HepG2 (cell line): Measurements from ENCODE around the gene CCDC77. TPM values are rescaled to one million over a fixed set of nuclear protein-coding genes. Genes with fewer than 3 reads are reported as not detected.

Source experiments
- ATAC-seq: fragments of 200-7000 bp; cut with Tn5 transposase; 3 replicates; pipeline ENCODE4 v1.9.1; 2020; ENCODE audit warnings: mild to moderate bottlenecking, moderate library complexity
- BruUV-seq: library from RNA; stranded (reverse); fragments of 400-500 nt; replicated peaks from 2 replicates; lab custom pipeline; 2021; lab: Mats Ljungman, UMichigan
- CTCF ChIA-PET: fragments of 300-600 bp; formaldehyde crosslinking; extraction: SDS; loops from one replicate; lab custom pipeline; 2021; ENCODE audit warnings: low total read pairs, inconsistent platforms, low intra/inter-chr PET ratio; lab: Yijun Ruan, JAX
- POLR2A ChIA-PET: fragments of 350-600 bp; sonication (Branson Sonifier 250); formaldehyde crosslinking; loops from one replicate; lab custom pipeline; 2020; ENCODE audit warnings: antibody characterized with exemption, inconsistent platforms; lab: Yijun Ruan, JAX
- DNase-seq: peaks from one replicate; pipeline ENCODE4 v3.0.0-alpha.2; 2015; ENCODE audit warnings: low spot score
- FAIRE-seq: peaks from 3 replicates; lab custom pipeline; 2011; peaks lifted over from hg19 to GRCh38; lab: Jason Lieb, UNC
- H2AFZ ChIP-seq: one replicate; pipeline ENCODE4 v1.6.1; 2011; ENCODE audit warnings: low read length, inconsistent platforms
- H3K27ac ChIP-seq: fragments of 300-600 bp; 3 replicates; pipeline ENCODE4 v1.8.0; 2011; ENCODE audit warnings: mixed run types, mild to moderate bottlenecking, mixed read lengths, low read length, inconsistent platforms; ENCODE audit not compliant: insufficient read depth; ENCODE audit errors: extremely low read length
- H3K27me3 ChIP-seq, 2 experiments: fragments of 200-600 bp in 1 of 2; 2 replicates in 1 of 2; 3 replicates in 1 of 2; pipeline versions ENCODE4 v1.6.0 to v1.8.0; 2011; ENCODE audit warnings: low read length in 2 of 2, mild to moderate bottlenecking in 2 of 2, moderate library complexity in 2 of 2, inconsistent platforms in 1 of 2; ENCODE audit not compliant: insufficient read depth in 2 of 2, control insufficient read depth in 1 of 2
- H3K36me3 ChIP-seq, 2 experiments: fragments of 200-600 bp in 1 of 2; replicated peaks in 1 of 2; 2 replicates in 1 of 2; 3 replicates in 1 of 2; pipeline versions ENCODE4 v1.5.1 to v1.8.0; 2011; ENCODE audit warnings: low read length in 2 of 2, inconsistent platforms in 1 of 2; ENCODE audit not compliant: insufficient read depth in 2 of 2, control insufficient read depth in 1 of 2
- H3K4me1 ChIP-seq: 2 replicates; pipeline ENCODE4 v1.5.1; 2012; ENCODE audit warnings: low read length, inconsistent platforms; ENCODE audit not compliant: insufficient read depth
- H3K4me2 ChIP-seq: 2 replicates; pipeline ENCODE4 v1.6.0; 2011; ENCODE audit warnings: low read depth, low read length, inconsistent platforms
- H3K4me3 ChIP-seq, 3 experiments: fragments of 200-600 bp in 1 of 3; sonication (generic), shearing (Covaris generic) in 1 of 3; replicated peaks in 1 of 3; 2 replicates each; pipeline ENCODE4 v1.5.1; 2011 to 2016; ENCODE audit warnings: low read length in 3 of 3, inconsistent platforms in 2 of 3, low read depth in 2 of 3, mild to moderate bottlenecking in 2 of 3, control low read depth in 1 of 3, mixed read lengths in 1 of 3; ENCODE audit not compliant: insufficient read depth in 1 of 3
- H3K79me2 ChIP-seq: one replicate; pipeline ENCODE4 v1.6.1; 2011; ENCODE audit warnings: low read length, inconsistent platforms; ENCODE audit not compliant: insufficient read depth
- H3K9ac ChIP-seq: 2 replicates; pipeline ENCODE4 v1.6.0; 2011; ENCODE audit warnings: mild to moderate bottlenecking, low read depth, low read length, inconsistent platforms; ENCODE audit not compliant: insufficient read depth
- H3K9me3 ChIP-seq: 2 replicates; pipeline ENCODE4 v1.5.1; 2012; ENCODE audit warnings: mild to moderate bottlenecking, low read length
- H4K20me1 ChIP-seq: 2 replicates; pipeline ENCODE4 v1.6.0; 2011; ENCODE audit warnings: inconsistent platforms, mild to moderate bottlenecking, low read length, moderate library complexity; ENCODE audit not compliant: insufficient read depth
- POLR2AphosphoS2 ChIP-seq: IDR thresholded peaks from 2 replicates; pipeline ENCODE4 v1.6.1; 2011; ENCODE audit warnings: low read depth, low read length, improper control_type of control experiment
- RARG ChIP-seq: sonication (generic); formaldehyde crosslinking; IDR thresholded peaks from 2 replicates; pipeline ENCODE4 v1.4.0; 2020; ENCODE audit warnings: low read depth, mild to moderate bottlenecking, missing genetic modification reagents
- RNF2 ChIP-seq: fragments of 450-650 bp; conservative IDR thresholded peaks from 2 replicates; pipeline ENCODE4 v1.6.1; 2016; ENCODE audit warnings: low read depth
- SMAD9 ChIP-seq: sonication (generic); formaldehyde crosslinking; IDR thresholded peaks from 2 replicates; pipeline ENCODE4 v1.5.1; 2020; ENCODE audit warnings: mild to moderate bottlenecking, missing genetic modification reagents
- ZBTB40 ChIP-seq, 2 experiments: fragments of 450-650 bp in 1 of 2; sonication (generic) in 1 of 2; formaldehyde crosslinking in 1 of 2; IDR thresholded peaks; 2 replicates each; pipeline versions ENCODE4 v1.6.1 to v1.8.0; 2016 to 2022; ENCODE audit warnings: antibody characterized with exemption in 1 of 2, mild to moderate bottlenecking in 1 of 2, missing genetic modification reagents in 1 of 2
- ZFX ChIP-seq: sonication (generic); formaldehyde crosslinking; IDR thresholded peaks from 2 replicates; pipeline ENCODE4 v1.4.0; 2020; ENCODE audit warnings: mild to moderate bottlenecking, low read depth, missing genetic modification reagents, moderate library complexity
- ZNF274 ChIP-seq: sonication (generic); formaldehyde crosslinking; IDR thresholded peaks from 2 replicates; pipeline ENCODE4 v1.5.1; 2020; ENCODE audit warnings: mild to moderate bottlenecking, missing genetic modification reagents
- ZNF556 ChIP-seq: sonication (generic); formaldehyde crosslinking; IDR thresholded peaks from 2 replicates; pipeline ENCODE4 v1.4.0; 2020; ENCODE audit warnings: mild to moderate bottlenecking, missing genetic modification reagents, borderline replicate concordance
- ZNF577 ChIP-seq: sonication (generic); formaldehyde crosslinking; IDR thresholded peaks from 2 replicates; pipeline ENCODE4 v1.4.0; 2020; ENCODE audit warnings: mild to moderate bottlenecking, low read depth, missing genetic modification reagents, borderline replicate concordance
- WGBS: methylation state at CpG from one replicate; pipeline ENCODE4 v1.1.6; 2017; ENCODE audit warnings: low lambda C conversion rate; 5-methylcytosine and 5-hydroxymethylcytosine counted together
- in situ Hi-C: cut with HindIII; loops from 2 replicates; pipeline ENCODE4 v1.10.0; 2017; ENCODE audit warnings: low pct_unique_long_range_greater_than_20kb; ENCODE audit not compliant: extremely low pct_ligation_motif_present
- intact Hi-C: fragments of 100-400 bp; cut with micrococcal nuclease; formaldehyde crosslinking; loops from one replicate; pipeline ENCODE4 v1.10.0; 2022; ENCODE audit not compliant: unreplicated experiment
- polyA plus RNA-seq, 8 experiments: library from polyadenylated mRNA; depleted of rRNA in 3 of 8; stranded (reverse) in 7 of 8; unstranded in 1 of 8; fragments of >200 nt; fragmentation: Illumina TruSeq in 4 of 8; extraction: Trizol in 4 of 8; gene quantifications; 2 replicates each; pipeline versions ENCODE4 v1.2.1 to v1.2.3, GENCODE V29; 2011 to 2016; ENCODE audit warnings: low read depth in 4 of 8, missing spikeins in 1 of 8, mixed read lengths in 1 of 8; ENCODE audit not compliant: insufficient read depth in 1 of 8
- total RNA-seq, 5 experiments: library from RNA; depleted of rRNA; stranded (reverse); fragments of >200 nt; fragmentation: Illumina TruSeq; extraction: Trizol; gene quantifications; 2 replicates each; pipeline ENCODE4 v1.2.3, GENCODE V29; 2016; ENCODE audit warnings: low read depth in 1 of 5

Gene CCDC77
- total and polyA plus RNA-seq, 2 of the 13 experiments (the other 11 are each of a cell fraction or from before 2014, with no cell fraction given) = 6.4 to 16.4 TPM

- ATAC-seq (no peak), FAIRE-seq (no peak), DNase-seq (no peak)
- H3K4me1 ChIP-seq = no peaks in the 10 kb centered on the region
- intact Hi-C loops = no loop called here
- in situ Hi-C loops = no loop called here
- no peaks in the 10 kb centered on the region for H3K27me3 ChIP-seq
- H3K9ac ChIP-seq = no peak overlapping the region
- BruUV-seq = no TSS peak
- no peak overlapping the region for H3K4me2 ChIP-seq
- TF ChIP-seq ZFX (no peak), ZNF556 (CRISPR knock-in tag) (no peak), ZNF577 (CRISPR knock-in tag) (no peak), RARG (CRISPR knock-in tag) (no peak)
- H3K27ac ChIP-seq = no peak overlapping the region
- H3K36me3 ChIP-seq = no peaks in the 10 kb centered on the region
- no peak overlapping the region for H3K4me3 ChIP-seq
- no peaks in the 10 kb centered on the region for H3K79me2 ChIP-seq
- no peaks in the 10 kb centered on the region for H3K9me3 ChIP-seq
- WGBS = 75% methylated on average over 5 of the region's 5 CpGs
- ChIA-PET CTCF (no interaction called here), POLR2A (no interaction called here)
- H2AFZ ChIP-seq = no peak overlapping the region
- H4K20me1 ChIP-seq = no peaks in the 10 kb centered on the region
Observed at GRCh38 chr12:473198-473597, 71.8 kb downstream of the CCDC77 start.

GRCh38 chr12:473863-474577 is 72.6 kb downstream of the CCDC77 start:
- WGBS = 73% methylated on average over 9 of the region's 9 CpGs
- Histone ChIP-seq H3K9ac (no peak overlapping the region), H3K27me3 (no peaks in the 10 kb centered on the region), H3K79me2 (no peaks in the 10 kb centered on the region), H2AFZ (no peak overlapping the region), H3K4me2 (no peak overlapping the region), H3K36me3 (no peaks in the 10 kb centered on the region), H3K4me3 (no peak overlapping the region), H3K4me1 (no peaks in the 10 kb centered on the region), H3K9me3 (no peaks in the 10 kb centered on the region), H4K20me1 (no peaks in the 10 kb centered on the region), H3K27ac (no peak overlapping the region)
- POLR2A ChIA-PET = no interaction called here
- intact Hi-C loops = no loop called here
- CTCF ChIA-PET = no interaction called here
- DNase-seq (no peak), ATAC-seq (no peak), FAIRE-seq (no peak)
- in situ Hi-C loops = no loop called here
- no TSS peak for BruUV-seq
- TF ChIP-seq ZBTB40 (IDR thresholded peaks at IDR 0.05) (no peak), ZBTB40 (CRISPR knock-in tag; IDR thresholded peaks at IDR 0.05) (no peak), SMAD9 (CRISPR knock-in tag) (no peak), RNF2 (no peak), ZNF274 (CRISPR knock-in tag) (no peak), POLR2AphosphoS2 (no peak)
